HFFc6 (cell line): Measurements from ENCODE around the gene STARD6. TPM values are rescaled to one million over a fixed set of nuclear protein-coding genes. Genes with fewer than 3 reads are reported as not detected.
A peak's percentile ranks its signal among the peaks of the same experiment; 100 is the strongest.
"Not testable (repeated sequence)": the region's sequence is repeated elsewhere in the genome, so short reads cannot be mapped to it uniquely, and the experiment has no call there.

ENCODE experiments used
- DNase-seq: peaks from one replicate; pipeline ENCODE4 v3.0.0-alpha.2; 2018
- H3K27ac Mint-ChIP-seq: 2 replicates; pipeline ENCODE4 v1.8.0; 2020; ENCODE audit warnings: mild to moderate bottlenecking, mixed read lengths
- H3K27me3 Mint-ChIP-seq: 2 replicates; pipeline ENCODE4 v1.8.0; 2021; ENCODE audit warnings: mild to moderate bottlenecking, moderate library complexity, mixed read lengths; ENCODE audit not compliant: insufficient read depth
- H3K36me3 Mint-ChIP-seq: 2 replicates; pipeline ENCODE4 v1.8.0; 2021; ENCODE audit warnings: low read depth, mixed read lengths
- H3K4me1 Mint-ChIP-seq: 2 replicates; pipeline ENCODE4 v1.8.0; 2020; ENCODE audit warnings: low read depth, mixed read lengths
- H3K4me3 Mint-ChIP-seq: 2 replicates; pipeline ENCODE4 v1.8.0; 2020; ENCODE audit warnings: mild to moderate bottlenecking, moderate library complexity, mixed read lengths
- H3K9me3 Mint-ChIP-seq: 2 replicates; pipeline ENCODE4 v1.8.0; 2020; ENCODE audit warnings: mild to moderate bottlenecking, mixed read lengths
- CTCF ChIP-seq: fragments of 200-600 bp; sonication (generic); IDR thresholded peaks from 2 replicates; pipeline ENCODE4 v1.5.0; 2021; ENCODE audit warnings: antibody characterized with exemption, mild to moderate bottlenecking
- total RNA-seq, 6 experiments: library from RNA; stranded (reverse); fragmentation: NEBNext Ultra II Directional; extraction: Animal tissue kit (Norgen Biotek cat#: 25700); gene quantifications; 2 replicates in 1 of 6; 3 replicates in 5 of 6; pipeline ENCODE4 v1.2.3, GENCODE V29; 2021

Gene STARD6
- total RNA-seq, 6 experiments from 2014 or later = 0.24 to 0.41 (median 0.33) TPM; not detected in 2

- no peak overlapping the region for H3K4me3 Mint-ChIP-seq
- 0 out of 2 replicates have a peak, but pooled peaks cover 4% of the 10 kb centered on the region for H3K36me3 Mint-ChIP-seq
- no peak overlapping the region for H3K27ac Mint-ChIP-seq
- TF ChIP-seq CTCF = no peak
- no peak for DNase-seq
- H3K4me1 Mint-ChIP-seq = peaks cover 26% of the 10 kb centered on the region
- H3K9me3 Mint-ChIP-seq = no peaks in the 10 kb centered on the region
- H3K27me3 Mint-ChIP-seq = no peaks in the 10 kb centered on the region; the same call in 1 of the 2 replicates
Observed at GRCh38 chr18:54390838-54391237, 33.2 kb upstream of the STARD6 start.

- Mint-ChIP-seq H3K27me3 (no peaks in the 10 kb centered on the region; the same call in 1 of the 2 replicates), H3K9me3 (no peaks in the 10 kb centered on the region), H3K4me1 (peaks cover 26% of the 10 kb centered on the region), H3K4me3 (peak overlapping the region; percentile 63; the same call in 1 of the 2 replicates), H3K36me3 (0 out of 2 replicates have a peak, but pooled peaks cover 4% of the 10 kb centered on the region), H3K27ac (peak overlapping the region; percentile 78)
- DNase-seq = no peak
- no peak for TF ChIP-seq CTCF
Observed at GRCh38 chr18:54389143-54389505, 31.5 kb upstream of the STARD6 start.

GRCh38 chr18:54388203-54389142, 30.8 kb upstream of the STARD6 start:
- Mint-ChIP-seq H3K27me3 (no peaks in the 10 kb centered on the region; the same call in 1 of the 2 replicates), H3K4me3 (peak overlapping the region; percentile 63), H3K36me3 (0 out of 2 replicates have a peak, but pooled peaks cover 4% of the 10 kb centered on the region), H3K9me3 (no peaks in the 10 kb centered on the region), H3K27ac (peak overlapping the region; percentile 78), H3K4me1 (peaks cover 26% of the 10 kb centered on the region)
- DNase-seq = peak; percentile 78
- no peak for TF ChIP-seq CTCF

GRCh38 chr18:54387631-54388030, 30.0 kb upstream of the STARD6 start:
- DNase-seq = no peak

GRCh38 chr18:54386800-54387495, 29.3 kb upstream of the STARD6 start:
- DNase-seq, H3K27ac Mint-ChIP-seq, H3K4me3 Mint-ChIP-seq, H3K9me3 Mint-ChIP-seq, H3K27me3 Mint-ChIP-seq, H3K36me3 Mint-ChIP-seq: not testable (repeated sequence)
- H3K4me1 Mint-ChIP-seq = peaks cover 26% of the 10 kb centered on the region

More at GRCh38 chr18:54387631-54388030, 30.0 kb upstream of the STARD6 start:
- H3K36me3 Mint-ChIP-seq = 0 out of 2 replicates have a peak, but pooled peaks cover 4% of the 10 kb centered on the region
- peaks cover 26% of the 10 kb centered on the region for H3K4me1 Mint-ChIP-seq
- peak overlapping the region; percentile 9; the same call in 1 of the 2 replicates for H3K27ac Mint-ChIP-seq
- H3K4me3 Mint-ChIP-seq = no peak overlapping the region
- no peaks in the 10 kb centered on the region; the same call in 1 of the 2 replicates for H3K27me3 Mint-ChIP-seq
- H3K9me3 Mint-ChIP-seq = no peaks in the 10 kb centered on the region
- no peak for TF ChIP-seq CTCF
